Liver (tissue), 9 donors: ENCODE measurements around the gene PDGFA. TPM values are rescaled to one million over a fixed set of nuclear protein-coding genes. Genes with fewer than 3 reads are reported as not detected.
A peak's percentile ranks its signal among the peaks of the same experiment; 100 is the strongest.
"Not testable (repeated sequence)": the region's sequence is repeated elsewhere in the genome, so short reads cannot be mapped to it uniquely, and the experiment has no call there.

Source experiments
- DNase-seq: peaks from one replicate; pipeline ENCODE4 v3.0.0-alpha.2; 2017; ENCODE audit warnings: low spot score
- H3K27ac ChIP-seq, 2 donors: one replicate each; pipeline ENCODE4 v1.7.0; 2013; ENCODE audit warnings: inconsistent platforms in 2 of 2, low read length in 2 of 2, control low read depth in 1 of 2, low read depth in 1 of 2, mild to moderate bottlenecking in 1 of 2
- H3K27me3 ChIP-seq, 4 donors: one replicate each; pipeline versions ENCODE4 v1.6.1 to v1.7.0; 2013; ENCODE audit warnings: low read length in 3 of 4, inconsistent platforms in 1 of 4, mild to moderate bottlenecking in 1 of 4, moderate library complexity in 1 of 4; ENCODE audit not compliant: control insufficient read depth in 4 of 4, insufficient read depth in 4 of 4
- H3K36me3 ChIP-seq, 4 donors: one replicate each; pipeline versions ENCODE4 v1.6.1 to v1.7.0; 2013; ENCODE audit warnings: low read length in 3 of 4, mild to moderate bottlenecking in 3 of 4, low read depth in 1 of 4, moderate library complexity in 1 of 4; ENCODE audit not compliant: control insufficient read depth in 4 of 4, insufficient read depth in 3 of 4
- H3K4me1 ChIP-seq, 4 donors: one replicate each; pipeline versions ENCODE4 v1.6.1 to v1.7.0; 2013; ENCODE audit warnings: low read length in 3 of 4, mild to moderate bottlenecking in 3 of 4, moderate library complexity in 1 of 4; ENCODE audit not compliant: control insufficient read depth in 4 of 4, insufficient read depth in 4 of 4
- H3K4me3 ChIP-seq, 3 donors: one replicate each; pipeline versions ENCODE4 v1.6.1 to v1.7.0; 2013; ENCODE audit warnings: low read length in 3 of 3, control low read depth in 1 of 3, low read depth in 1 of 3, mild to moderate bottlenecking in 1 of 3
- H3K9ac ChIP-seq, 2 donors: one replicate each; pipeline ENCODE4 v1.7.0; 2013; ENCODE audit warnings: low read length in 2 of 2, mild to moderate bottlenecking in 2 of 2, moderate library complexity in 2 of 2, control low read depth in 1 of 2, low read depth in 1 of 2
- H3K9me3 ChIP-seq, 4 donors: one replicate each; pipeline versions ENCODE4 v1.6.1 to v1.7.0; 2013; ENCODE audit warnings: low read length in 3 of 4; ENCODE audit not compliant: control insufficient read depth in 4 of 4
- FOXA1 ChIP-seq: IDR thresholded peaks from 2 replicates; pipeline ENCODE4 v1.6.1; 2016; ENCODE audit warnings: antibody characterized with exemption
- FOXA2 ChIP-seq: IDR thresholded peaks from 2 replicates; pipeline ENCODE4 v1.6.1; 2016; ENCODE audit warnings: antibody characterized with exemption
- HNF4A ChIP-seq, 2 donors: conservative IDR thresholded peaks; 2 replicates each; pipeline ENCODE4 v1.6.1; 2016; ENCODE audit warnings: antibody characterized with exemption in 2 of 2, mild to moderate bottlenecking in 2 of 2
- NR2F2 ChIP-seq: IDR thresholded peaks from 2 replicates; pipeline ENCODE4 v1.6.1; 2016; ENCODE audit warnings: antibody characterized with exemption
- RXRA ChIP-seq, 2 donors: IDR thresholded peaks; 2 replicates each; pipeline ENCODE4 v1.6.1; 2017 to 2018; ENCODE audit warnings: antibody characterized with exemption in 2 of 2, mild to moderate bottlenecking in 1 of 2
- WGBS: extraction: QIAGEN DNeasy Blood & Tissue Kit; methylation state at CpG from one replicate; pipeline ENCODE4 v1.1.7; 2013; 5-methylcytosine and 5-hydroxymethylcytosine counted together
- polyA plus RNA-seq, 2 donors: library from polyadenylated mRNA; stranded (reverse) in 1 of 2; unstranded in 1 of 2; fragments of 200-250 nt in 1 of 2; fragments of >200 nt in 1 of 2; fragmentation: Nextera tagmentation in 1 of 2; extraction: Ambion mirVana in 1 of 2; gene quantifications; one replicate each; pipeline versions ENCODE4 v1.2.1 to v1.2.3, GENCODE V29; 2013 to 2015
- total RNA-seq, 2 donors: library from RNA; depleted of rRNA; stranded (reverse); fragments of >200 nt; gene quantifications; one replicate each; pipeline ENCODE4 v1.2.3, GENCODE V29; 2014
- TF ChIP-seq, protein P1 (sequence below): IDR thresholded peaks from 2 replicates; pipeline ENCODE4 v1.6.1; 2016; ENCODE audit warnings: antibody characterized with exemption, mild to moderate bottlenecking
- TF ChIP-seq, protein P2 (sequence below): IDR thresholded peaks from 2 replicates; pipeline ENCODE4 v1.6.1; 2016; ENCODE audit warnings: antibody characterized with exemption
- donor health status: healthy.
- donor health status: healthy.
- donor health status: healthy.
- donor health status: healthy.
- donor health status: healthy.

PDGFA gene
- total and polyA plus RNA-seq, 4 donors = 1.4 to 5.1 (median 2.0) TPM

DNA sequence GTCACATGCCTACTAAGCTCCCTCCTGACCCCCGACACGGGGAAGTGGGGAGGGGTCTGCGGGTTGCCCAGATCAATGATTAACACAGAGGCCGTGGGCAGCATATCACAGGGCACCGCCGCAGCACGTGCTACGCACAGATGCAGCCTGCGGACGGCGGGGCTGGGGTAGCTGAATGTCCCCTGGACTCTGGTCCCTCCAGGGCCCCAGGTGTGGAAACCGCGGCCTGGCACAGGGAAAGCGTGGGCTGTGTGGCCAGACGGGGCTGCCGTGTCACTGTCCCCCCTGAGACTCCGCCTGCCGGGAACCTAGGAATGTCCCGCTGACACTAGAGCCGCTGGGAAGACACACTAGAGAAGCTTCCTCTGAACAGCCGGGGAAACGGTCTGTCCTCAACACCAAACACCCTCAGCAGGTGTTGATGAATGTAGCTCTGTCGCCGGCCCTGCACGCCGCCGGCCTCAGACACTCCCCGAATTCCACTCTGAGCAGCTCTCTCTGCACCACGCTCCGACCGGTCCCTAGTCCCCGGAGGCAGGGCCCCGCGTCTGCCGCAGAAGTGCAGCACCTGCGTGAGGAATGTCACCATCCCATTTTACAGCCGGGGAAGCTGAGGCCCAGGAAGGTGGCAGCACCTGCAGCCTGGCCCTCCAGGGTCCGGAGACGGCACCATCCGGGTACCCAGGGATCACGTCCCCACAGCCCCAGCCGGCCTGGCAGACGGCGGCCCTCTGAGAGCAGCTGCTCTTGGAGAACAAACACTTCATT, 33.4 kb upstream of the PDGFA start:
- peaks cover 0 to 2% (median 0%) of the 10 kb centered on the region in 4 donors for H3K36me3 ChIP-seq
- TF ChIP-seq, protein P1, sequence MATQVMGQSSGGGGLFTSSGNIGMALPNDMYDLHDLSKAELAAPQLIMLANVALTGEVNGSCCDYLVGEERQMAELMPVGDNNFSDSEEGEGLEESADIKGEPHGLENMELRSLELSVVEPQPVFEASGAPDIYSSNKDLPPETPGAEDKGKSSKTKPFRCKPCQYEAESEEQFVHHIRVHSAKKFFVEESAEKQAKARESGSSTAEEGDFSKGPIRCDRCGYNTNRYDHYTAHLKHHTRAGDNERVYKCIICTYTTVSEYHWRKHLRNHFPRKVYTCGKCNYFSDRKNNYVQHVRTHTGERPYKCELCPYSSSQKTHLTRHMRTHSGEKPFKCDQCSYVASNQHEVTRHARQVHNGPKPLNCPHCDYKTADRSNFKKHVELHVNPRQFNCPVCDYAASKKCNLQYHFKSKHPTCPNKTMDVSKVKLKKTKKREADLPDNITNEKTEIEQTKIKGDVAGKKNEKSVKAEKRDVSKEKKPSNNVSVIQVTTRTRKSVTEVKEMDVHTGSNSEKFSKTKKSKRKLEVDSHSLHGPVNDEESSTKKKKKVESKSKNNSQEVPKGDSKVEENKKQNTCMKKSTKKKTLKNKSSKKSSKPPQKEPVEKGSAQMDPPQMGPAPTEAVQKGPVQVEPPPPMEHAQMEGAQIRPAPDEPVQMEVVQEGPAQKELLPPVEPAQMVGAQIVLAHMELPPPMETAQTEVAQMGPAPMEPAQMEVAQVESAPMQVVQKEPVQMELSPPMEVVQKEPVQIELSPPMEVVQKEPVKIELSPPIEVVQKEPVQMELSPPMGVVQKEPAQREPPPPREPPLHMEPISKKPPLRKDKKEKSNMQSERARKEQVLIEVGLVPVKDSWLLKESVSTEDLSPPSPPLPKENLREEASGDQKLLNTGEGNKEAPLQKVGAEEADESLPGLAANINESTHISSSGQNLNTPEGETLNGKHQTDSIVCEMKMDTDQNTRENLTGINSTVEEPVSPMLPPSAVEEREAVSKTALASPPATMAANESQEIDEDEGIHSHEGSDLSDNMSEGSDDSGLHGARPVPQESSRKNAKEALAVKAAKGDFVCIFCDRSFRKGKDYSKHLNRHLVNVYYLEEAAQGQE = no peak
- TF ChIP-seq FOXA2 (no peak), NR2F2 (no peak), HNF4A (conservative IDR thresholded peaks at IDR 0.05) (peak in 1 of 2 donors; percentile 32), RXRA (IDR thresholded peaks at IDR 0.05) (no peak), FOXA1 (no peak)
- TF ChIP-seq, protein P2, sequence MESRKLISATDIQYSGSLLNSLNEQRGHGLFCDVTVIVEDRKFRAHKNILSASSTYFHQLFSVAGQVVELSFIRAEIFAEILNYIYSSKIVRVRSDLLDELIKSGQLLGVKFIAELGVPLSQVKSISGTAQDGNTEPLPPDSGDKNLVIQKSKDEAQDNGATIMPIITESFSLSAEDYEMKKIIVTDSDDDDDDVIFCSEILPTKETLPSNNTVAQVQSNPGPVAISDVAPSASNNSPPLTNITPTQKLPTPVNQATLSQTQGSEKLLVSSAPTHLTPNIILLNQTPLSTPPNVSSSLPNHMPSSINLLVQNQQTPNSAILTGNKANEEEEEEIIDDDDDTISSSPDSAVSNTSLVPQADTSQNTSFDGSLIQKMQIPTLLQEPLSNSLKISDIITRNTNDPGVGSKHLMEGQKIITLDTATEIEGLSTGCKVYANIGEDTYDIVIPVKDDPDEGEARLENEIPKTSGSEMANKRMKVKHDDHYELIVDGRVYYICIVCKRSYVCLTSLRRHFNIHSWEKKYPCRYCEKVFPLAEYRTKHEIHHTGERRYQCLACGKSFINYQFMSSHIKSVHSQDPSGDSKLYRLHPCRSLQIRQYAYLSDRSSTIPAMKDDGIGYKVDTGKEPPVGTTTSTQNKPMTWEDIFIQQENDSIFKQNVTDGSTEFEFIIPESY = no peak
- H3K27me3 ChIP-seq = no peaks in the 10 kb centered on the region
- no peaks in the 10 kb centered on the region for H3K9me3 ChIP-seq
- no peak overlapping the region for H3K4me3 ChIP-seq
- peaks cover 0 to 10% (median 6%) of the 10 kb centered on the region in 4 donors for H3K4me1 ChIP-seq
- no peak overlapping the region for H3K9ac ChIP-seq
- DNase-seq = no peak
- 48% methylated on average over 44 of the region's 44 CpGs for whole genome bisulfite sequencing
- no peak overlapping the region for H3K27ac ChIP-seq

DNA sequence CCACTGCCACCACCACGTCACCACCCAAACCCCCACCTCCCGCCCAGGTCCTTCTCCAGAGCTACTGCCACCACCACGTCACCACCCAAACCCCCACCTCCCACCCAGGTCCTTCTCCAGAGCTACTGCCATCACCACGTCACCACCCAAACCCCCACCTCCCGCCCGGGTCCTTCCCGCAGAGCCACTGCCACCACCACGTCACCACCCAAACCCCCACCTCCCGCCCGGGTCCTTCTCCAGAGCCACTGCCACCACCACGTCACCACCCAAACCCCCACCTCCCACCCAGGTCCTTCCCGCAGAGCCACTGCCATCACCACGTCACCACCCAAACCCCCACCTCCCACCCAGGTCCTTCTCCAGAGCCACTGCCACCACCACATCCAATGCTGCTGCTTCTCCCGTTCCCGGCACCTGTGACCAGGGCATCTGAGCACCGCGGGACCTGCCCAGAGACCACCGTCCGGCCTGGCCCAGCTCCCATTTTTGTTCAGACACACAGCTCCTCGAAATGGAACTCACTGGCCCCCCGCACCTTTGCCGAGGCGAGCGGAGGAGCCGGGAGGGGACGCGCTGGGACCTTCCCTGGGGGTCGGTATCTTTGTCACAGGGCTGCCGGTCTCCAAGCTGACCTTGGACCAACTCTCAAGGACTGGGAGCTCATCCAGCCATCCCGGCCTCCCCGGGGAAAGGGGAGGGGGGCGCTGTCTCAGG, 32.7 kb upstream of the PDGFA start:
- not testable (repeated sequence) for H3K9ac ChIP-seq

DNA sequence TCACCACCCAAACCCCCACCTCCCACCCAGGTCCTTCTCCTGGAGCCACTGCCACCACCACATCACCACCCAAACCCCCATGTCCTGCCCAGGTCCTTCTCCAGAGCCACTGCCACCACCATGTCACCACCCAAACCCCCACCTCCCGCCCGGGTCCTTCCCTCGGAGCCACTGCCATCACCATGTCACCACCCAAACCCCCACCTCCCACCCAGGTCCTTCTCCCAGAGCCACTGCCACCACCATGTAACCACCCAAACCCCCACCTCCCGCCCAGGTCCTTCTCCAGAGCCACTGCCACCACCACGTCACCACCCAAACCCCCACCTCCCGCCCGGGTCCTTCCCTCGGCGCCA, 31.9 kb upstream of the PDGFA start:
- H3K27me3 ChIP-seq, H3K27ac ChIP-seq, H3K9me3 ChIP-seq, H3K4me3 ChIP-seq, H3K9ac ChIP-seq, H3K4me1 ChIP-seq, DNase-seq, H3K36me3 ChIP-seq: not testable (repeated sequence)
- 98% methylated on average over 9 of the region's 9 CpGs for WGBS

More for the DNA sequence above, 32.7 kb upstream of the PDGFA start:
- H3K36me3 ChIP-seq, H3K9me3 ChIP-seq, DNase-seq, H3K27ac ChIP-seq, H3K4me3 ChIP-seq, H3K27me3 ChIP-seq, H3K4me1 ChIP-seq: not testable (repeated sequence)
- WGBS = 73% methylated on average over 32 of the region's 32 CpGs
